Stimulated activated CD8-positive, alpha-beta memory T cell treated with anti-CD3 and anti-CD28 coated beads, Interleukin-7, amount 100 ng/mL, for 48 hours (primary cell): ENCODE data around the gene BORCS8.
"Not testable (repeated sequence)": the region's sequence is repeated elsewhere in the genome, so short reads cannot be mapped to it uniquely, and the experiment has no call there.

Experiments used
- DNase-seq, 2 donors: peaks; one replicate each; pipeline ENCODE4 v3.0.0-alpha.2; 2020; ENCODE audit warnings: low read depth in 1 of 2; ENCODE audit errors: extremely low read depth in 1 of 2

The BORCS8 gene

GRCh38 chr19:19151418-19151817 lies 40.5 kb downstream of the BORCS8 start:
- no peak for DNase-seq

- no peak for DNase-seq
Observed at GRCh38 chr19:19149435-19149834, 42.5 kb downstream of the BORCS8 start.

- not testable (repeated sequence) for DNase-seq
Observed at GRCh38 chr19:19148504-19148903, 43.4 kb downstream of the BORCS8 start.

- no peak for DNase-seq
Observed at GRCh38 chr19:19147344-19147743, 44.6 kb downstream of the BORCS8 start.

- no peak for DNase-seq
Observed at GRCh38 chr19:19146865-19147264, 45.1 kb downstream of the BORCS8 start.

GRCh38 chr19:19145684-19146608 lies 46.0 kb downstream of the BORCS8 start:
- DNase-seq, result peak; percentile 60 to 65

- no peak for DNase-seq
Observed at GRCh38 chr19:19145281-19145680, 46.7 kb downstream of the BORCS8 start.

GRCh38 chr19:19142347-19142746 lies 49.6 kb downstream of the BORCS8 start:
- no peak for DNase-seq

- no peak for DNase-seq
Observed at GRCh38 chr19:19140476-19140875, 51.5 kb downstream of the BORCS8 start.

- DNase-seq, result no peak
Observed at GRCh38 chr19:19139876-19140229, 52.1 kb downstream of the BORCS8 start.

GRCh38 chr19:19138109-19138981 lies 53.6 kb downstream of the BORCS8 start, which contains the start of gene TMEM161A:
Gene TMEM161A (minus strand): TSS chr19:19138478. CDS start chr19:19138428, 50 bp downstream.
- DNase-seq, result peak; percentile 93 to 96

GRCh38 chr19:19137556-19138108 lies 54.3 kb downstream of the BORCS8 start:
- no peak for DNase-seq

GRCh38 chr19:19135713-19136112 lies 56.2 kb downstream of the BORCS8 start:
- not testable (repeated sequence) for DNase-seq

- DNase-seq, result no peak
Observed at GRCh38 chr19:19134687-19135158, 57.2 kb downstream of the BORCS8 start.

- no peak for DNase-seq
Observed at GRCh38 chr19:19133985-19134384, 58.0 kb downstream of the BORCS8 start.

GRCh38 chr19:19132912-19133311 lies 59.0 kb downstream of the BORCS8 start:
- no peak for DNase-seq

- DNase-seq, result no peak
Observed at GRCh38 chr19:19131989-19132388, 60.0 kb downstream of the BORCS8 start.
